HG02943 (cell line): ENCODE results near the gene RNF225.
"Not testable (repeated sequence)": the region's sequence is repeated elsewhere in the genome, so short reads cannot be mapped to it uniquely, and the experiment has no call there.

Experiments
- ATAC-seq: cut with Tn5 transposase; IDR thresholded peaks from one replicate; pipeline ENCODE4 v1.9.1; 2021; ENCODE audit warnings: mild to moderate bottlenecking, low read depth, moderate library complexity; ENCODE audit not compliant: unreplicated experiment

The RNF225 gene

GRCh38 chr19:58395220-58395978, at the start of gene RNF225:
RNF225 (plus strand) TSS chr19:58395656; CDS start chr19:58396090, 434 bp downstream.
- ATAC-seq = no peak

DNA sequence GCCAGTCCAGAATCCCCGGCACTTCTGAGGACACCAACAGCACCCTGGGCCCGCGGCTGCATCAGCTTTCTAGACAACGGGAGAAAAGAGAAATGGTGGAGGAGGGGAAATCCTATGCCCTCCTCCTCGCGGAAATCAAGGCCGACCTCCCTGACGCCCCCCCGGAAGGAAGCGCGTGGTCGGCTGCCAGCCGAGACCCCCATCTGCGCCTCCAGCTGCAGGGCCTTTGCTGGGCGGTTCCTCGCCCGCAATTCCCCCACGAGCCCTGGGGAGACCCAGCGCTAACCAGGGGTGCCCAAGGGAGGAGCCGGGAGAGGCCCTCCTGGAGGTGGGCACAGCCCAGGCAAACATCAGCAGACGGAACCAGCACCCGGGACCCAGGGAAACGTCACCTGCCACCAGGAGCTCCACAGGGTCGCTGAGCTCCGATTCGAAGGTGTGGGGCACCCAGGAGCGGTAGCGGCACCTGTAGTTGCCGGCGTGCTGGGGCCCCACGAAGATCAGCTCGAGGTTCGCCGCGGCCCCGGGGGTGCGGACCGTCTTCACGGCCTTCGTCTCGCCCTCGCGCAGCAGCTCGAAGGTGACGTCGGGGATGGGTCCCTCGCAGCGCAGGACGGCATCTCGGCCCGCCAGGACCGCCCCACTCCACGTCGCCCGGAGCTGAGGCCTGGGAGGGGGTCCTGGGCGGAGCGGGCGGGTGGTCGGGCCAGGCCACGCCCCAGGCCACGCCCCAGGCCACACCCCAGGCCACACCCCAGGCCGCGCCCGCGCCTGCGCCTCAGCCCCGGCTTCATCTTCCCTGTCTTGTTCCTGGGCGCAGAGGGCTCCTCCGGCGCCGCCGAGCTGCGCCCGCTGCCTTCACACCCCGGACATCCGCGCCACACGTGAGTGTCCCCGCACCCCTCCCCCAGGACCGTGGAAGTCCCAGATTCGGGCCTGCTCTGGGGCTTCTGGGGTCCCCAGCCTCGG, 48.2 kb upstream of the RNF225 start:
- peak; percentile 69 for ATAC-seq

- not testable (repeated sequence) for ATAC-seq
Measured at GRCh38 chr19:58348080-58348479, 47.4 kb upstream of the RNF225 start.

- ATAC-seq = no peak
Measured at GRCh38 chr19:58349590-58349989, 45.9 kb upstream of the RNF225 start.

DNA sequence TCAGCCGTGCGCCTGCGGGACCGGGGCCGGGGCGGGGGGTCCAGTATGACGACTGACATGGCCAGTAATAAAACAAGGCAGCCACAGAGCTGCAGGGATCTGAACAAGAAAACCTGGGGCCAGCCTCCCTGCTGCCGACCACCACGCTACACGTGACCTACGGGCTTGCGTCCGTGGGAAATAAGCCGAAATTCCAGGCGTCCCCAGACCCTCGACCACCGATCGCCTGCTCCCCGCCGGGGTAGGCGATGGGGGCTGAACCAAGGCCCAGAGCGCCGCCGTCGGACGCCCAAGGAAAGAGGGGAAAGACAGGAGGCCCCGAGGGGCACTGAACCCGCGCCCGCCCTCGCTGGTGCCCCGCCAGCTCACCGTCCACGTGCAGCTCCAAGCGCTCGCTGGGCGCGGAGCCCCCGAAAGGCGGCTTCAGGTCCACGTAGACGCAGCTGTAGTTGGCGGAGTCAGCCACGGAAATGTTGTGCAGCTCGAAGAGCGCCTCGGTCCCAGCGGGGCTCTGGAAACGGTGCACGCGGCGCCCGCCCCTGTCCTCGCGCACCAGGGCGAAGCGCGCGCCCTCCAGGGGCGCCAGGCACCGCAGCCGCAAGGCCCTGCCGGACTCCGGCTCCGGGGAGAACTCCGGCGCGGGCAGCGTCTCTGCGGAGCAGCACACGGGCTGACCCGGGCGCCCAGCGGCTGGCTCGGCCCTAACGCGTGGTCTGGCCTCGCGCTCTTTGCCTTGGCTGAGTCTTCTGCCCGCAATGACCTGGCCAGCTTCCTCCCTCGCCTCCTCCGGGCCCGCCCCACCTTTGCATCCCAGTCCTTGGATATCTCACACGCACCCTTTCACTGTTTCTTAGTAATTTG, 45.2 kb upstream of the RNF225 start:
- no peak for ATAC-seq

- no peak for ATAC-seq
Measured at GRCh38 chr19:58350871-58351557, 44.4 kb upstream of the RNF225 start.

GRCh38 chr19:58351558-58351878, 43.9 kb upstream of the RNF225 start:
- ATAC-seq = no peak

DNA sequence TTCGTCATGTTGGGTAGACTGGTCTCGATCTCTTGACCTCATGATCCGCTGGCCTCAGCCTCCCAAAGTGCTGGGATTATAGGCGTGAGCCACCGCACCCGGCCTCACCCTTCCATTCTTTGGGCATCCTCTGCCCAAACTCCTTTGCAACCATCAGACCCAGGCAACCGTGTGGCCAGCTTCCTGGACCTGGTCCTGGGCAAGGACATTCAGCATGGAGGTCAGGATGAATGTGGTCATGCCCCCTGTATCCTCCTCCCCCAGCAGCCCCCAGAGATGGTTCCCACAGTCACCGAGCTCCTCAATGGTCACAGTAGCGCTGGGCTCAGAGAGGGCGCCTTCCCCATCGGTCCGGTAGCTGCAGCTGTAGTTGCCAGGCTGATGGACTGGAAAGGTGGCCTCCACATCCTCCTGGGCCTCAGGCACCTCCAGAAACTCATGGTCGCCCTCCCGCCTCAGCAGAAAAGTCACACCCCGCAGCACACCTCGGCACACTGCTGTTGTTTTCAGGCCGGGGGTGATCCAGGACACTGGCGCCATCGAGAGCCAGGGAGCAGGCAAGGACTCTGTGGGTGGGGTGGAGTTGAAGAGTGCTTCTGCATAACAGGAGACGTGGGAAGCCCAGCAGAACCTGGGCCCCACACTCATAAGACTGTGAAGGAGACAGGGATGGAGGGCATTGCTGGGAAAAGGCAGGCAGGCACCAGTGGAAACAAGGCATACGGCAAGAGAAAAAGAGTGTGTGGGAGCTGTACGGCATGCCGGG, 43.3 kb upstream of the RNF225 start:
- ATAC-seq = no peak

GRCh38 chr19:58352760-58353671, 42.4 kb upstream of the RNF225 start, which contains the start of gene A1BG:
A1BG (minus strand) TSS chr19:58353492; CDS start chr19:58353437, 55 bp downstream.
- no peak for ATAC-seq

DNA sequence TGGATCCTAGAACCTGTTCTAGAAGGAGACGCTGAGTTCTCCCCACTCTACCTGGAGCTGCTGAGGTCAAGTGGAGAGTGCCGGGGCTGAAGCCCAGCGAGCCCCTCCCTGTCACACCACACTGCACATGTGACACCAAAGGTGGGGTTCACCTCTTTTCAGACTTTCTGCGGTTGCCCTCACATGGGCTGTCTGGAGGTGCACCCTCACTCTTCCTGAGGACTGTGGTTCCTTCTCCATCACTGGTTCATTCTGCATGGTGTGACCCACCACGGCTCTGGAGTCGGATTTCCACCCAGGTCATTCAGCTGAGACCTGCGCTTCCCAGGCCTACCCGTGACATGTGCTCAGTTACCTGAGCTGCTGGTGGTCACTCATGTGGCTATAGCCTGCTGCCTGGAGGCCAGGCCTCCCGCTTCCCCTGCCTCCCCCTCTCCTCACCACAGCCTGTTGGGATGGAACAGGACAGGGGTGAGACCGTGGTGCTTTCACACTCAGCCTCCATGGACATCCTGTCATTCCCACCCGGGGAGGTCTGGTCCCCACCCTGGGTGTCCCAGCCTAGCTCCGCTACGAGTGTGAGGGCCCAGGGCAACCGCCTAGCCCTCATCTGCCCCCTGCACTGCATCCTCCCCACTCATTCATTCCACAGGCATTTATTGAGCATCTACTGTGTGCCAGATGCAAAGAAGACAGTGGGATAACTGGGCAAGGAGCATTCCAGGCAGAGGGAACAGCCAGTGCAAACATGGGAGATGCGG, 41.6 kb upstream of the RNF225 start:
- ATAC-seq = no peak

DNA sequence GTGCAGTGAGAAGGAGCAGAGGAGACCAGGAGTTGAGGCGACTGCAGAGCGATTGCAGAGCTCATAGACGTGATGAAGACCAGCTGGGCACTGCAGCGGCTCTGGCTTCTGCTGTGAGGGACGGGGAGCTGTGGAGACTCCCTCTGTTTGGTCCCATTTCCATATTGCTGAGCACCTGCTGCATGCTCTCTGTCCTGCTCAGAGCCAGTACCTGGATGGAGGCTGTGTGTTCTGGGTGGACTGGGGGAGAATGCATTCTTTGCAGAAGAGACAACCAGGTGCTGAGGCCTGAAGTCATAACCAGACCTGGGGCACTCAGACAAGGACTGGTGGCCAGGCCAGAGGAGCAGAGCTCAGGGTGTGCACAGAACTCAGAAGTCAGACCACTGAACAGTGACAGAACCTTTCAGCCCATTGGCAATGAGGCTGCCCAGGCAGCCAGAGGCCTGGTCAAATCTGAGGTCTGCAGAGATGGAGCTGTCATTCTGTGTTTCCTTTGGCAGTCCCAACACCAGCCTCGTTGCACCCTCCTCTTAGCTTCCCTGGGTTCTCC, 40.9 kb upstream of the RNF225 start:
- ATAC-seq = no peak

GRCh38 chr19:58355215-58355796, 40.1 kb upstream of the RNF225 start:
- no peak for ATAC-seq

GRCh38 chr19:58355908-58356765, 39.3 kb upstream of the RNF225 start:
- ATAC-seq = no peak

GRCh38 chr19:58356766-58357480, 38.5 kb upstream of the RNF225 start:
- no peak for ATAC-seq

GRCh38 chr19:58357481-58358145, 37.8 kb upstream of the RNF225 start:
- no peak for ATAC-seq
